Measurements from ENCODE around the gene TCHP. TPM values are rescaled to one million over a fixed set of nuclear protein-coding genes. Genes with fewer than 3 reads are reported as not detected.
A peak's percentile ranks its signal among the peaks of the same experiment; 100 is the strongest.

Gene TCHP
- polyA plus RNA-seq, 1 donor from 2014 or later, result 12.8 TPM

DNA sequence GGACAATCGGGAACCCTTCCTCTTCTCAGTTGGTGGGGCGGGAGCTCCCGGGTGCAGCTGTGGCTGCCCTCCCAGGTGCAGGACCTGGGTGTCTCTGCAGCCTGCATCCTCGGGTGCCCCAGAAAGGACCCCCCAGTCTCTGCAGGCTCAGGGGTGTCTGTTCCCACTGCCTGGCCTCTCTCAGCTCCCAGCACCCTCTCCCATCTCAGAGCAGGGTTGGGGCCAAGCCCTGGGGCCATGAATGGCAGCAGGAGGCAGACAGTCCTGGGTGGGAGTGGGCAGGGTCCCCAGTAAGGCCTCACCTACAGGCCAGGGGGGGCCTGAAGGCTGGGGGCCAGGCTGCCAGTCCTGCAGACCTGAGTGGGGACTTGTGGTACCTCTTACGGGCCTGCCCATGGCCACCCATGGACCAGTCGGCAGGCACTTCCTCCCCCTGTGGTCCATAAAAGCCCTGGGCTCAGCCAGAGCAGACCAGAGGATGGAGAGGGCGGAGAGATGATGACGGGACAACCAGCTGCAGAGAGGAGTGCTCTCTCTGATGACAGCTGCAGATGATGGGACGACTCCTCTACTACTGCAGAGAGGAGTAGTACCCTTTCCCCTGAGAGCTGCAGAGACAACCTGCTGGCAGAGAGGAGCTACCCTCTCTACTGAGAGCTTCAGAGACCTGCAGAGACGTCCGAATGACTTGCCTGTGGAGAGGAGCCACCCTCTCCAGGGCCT, 26.6 kb downstream of the TCHP start:
- no peak overlapping the region for H3K4me3 ChIP-seq (ENCODE audit: low read length)
- no peaks in the 10 kb centered on the region for H3K36me3 ChIP-seq (ENCODE audit: insufficient read depth, low read length)
- no peak overlapping the region for H2AFZ ChIP-seq (ENCODE audit: low read depth, low read length)
- TF ChIP-seq MXI1 (conservative IDR thresholded peaks at IDR 0.05; ENCODE audit: poor library complexity, severe bottlenecking) (no peak), REST (IDR thresholded peaks at IDR 0.05; ENCODE audit: borderline replicate concordance) (no peak), RAD21 (conservative IDR thresholded peaks at IDR 0.05) (no peak), EZH2 (IDR thresholded peaks at IDR 0.05; ENCODE audit: borderline replicate concordance, insufficient read depth, low read length, poor library complexity, severe bottlenecking) (no peak), SMC3 (conservative IDR thresholded peaks at IDR 0.05; ENCODE audit: poor library complexity) (no peak), TAF1 (IDR thresholded peaks at IDR 0.05; ENCODE audit: low read depth) (no peak), POLR2AphosphoS5 (IDR thresholded peaks at IDR 0.05) (no peak), EP300 (conservative IDR thresholded peaks at IDR 0.05; ENCODE audit: poor library complexity, severe bottlenecking) (no peak)
- TF ChIP-seq, protein P1, sequence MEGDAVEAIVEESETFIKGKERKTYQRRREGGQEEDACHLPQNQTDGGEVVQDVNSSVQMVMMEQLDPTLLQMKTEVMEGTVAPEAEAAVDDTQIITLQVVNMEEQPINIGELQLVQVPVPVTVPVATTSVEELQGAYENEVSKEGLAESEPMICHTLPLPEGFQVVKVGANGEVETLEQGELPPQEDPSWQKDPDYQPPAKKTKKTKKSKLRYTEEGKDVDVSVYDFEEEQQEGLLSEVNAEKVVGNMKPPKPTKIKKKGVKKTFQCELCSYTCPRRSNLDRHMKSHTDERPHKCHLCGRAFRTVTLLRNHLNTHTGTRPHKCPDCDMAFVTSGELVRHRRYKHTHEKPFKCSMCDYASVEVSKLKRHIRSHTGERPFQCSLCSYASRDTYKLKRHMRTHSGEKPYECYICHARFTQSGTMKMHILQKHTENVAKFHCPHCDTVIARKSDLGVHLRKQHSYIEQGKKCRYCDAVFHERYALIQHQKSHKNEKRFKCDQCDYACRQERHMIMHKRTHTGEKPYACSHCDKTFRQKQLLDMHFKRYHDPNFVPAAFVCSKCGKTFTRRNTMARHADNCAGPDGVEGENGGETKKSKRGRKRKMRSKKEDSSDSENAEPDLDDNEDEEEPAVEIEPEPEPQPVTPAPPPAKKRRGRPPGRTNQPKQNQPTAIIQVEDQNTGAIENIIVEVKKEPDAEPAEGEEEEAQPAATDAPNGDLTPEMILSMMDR (IDR thresholded peaks at IDR 0.05; ENCODE audit: poor library complexity, severe bottlenecking), result no peak
- no peak overlapping the region for H3K27ac ChIP-seq (ENCODE audit: low read length)
- no peaks in the 10 kb centered on the region for H3K79me2 ChIP-seq (replicated peaks; ENCODE audit: insufficient read depth, low read length)
- H3K9ac ChIP-seq (ENCODE audit: low read length), result no peak overlapping the region
- no peak overlapping the region for H3K4me2 ChIP-seq (ENCODE audit: low read length)
- H4K20me1 ChIP-seq (ENCODE audit: insufficient read depth), result no peaks in the 10 kb centered on the region
- no peaks in the 10 kb centered on the region for H3K27me3 ChIP-seq (ENCODE audit: insufficient read depth, low read depth, low read length)
- H3K9me2 ChIP-seq (ENCODE audit: insufficient read depth, low read length), result no peaks in the 10 kb centered on the region
- H3K9me3 ChIP-seq (ENCODE audit: low read length), result no peaks in the 10 kb centered on the region
- no peaks in the 10 kb centered on the region for H3F3A ChIP-seq (ENCODE audit: insufficient read depth, low read length, poor library complexity, severe bottlenecking)

GRCh38 chr12:109927622-109928021, 27.5 kb downstream of the TCHP start:
- Histone ChIP-seq H2AFZ (ENCODE audit: low read depth, low read length) (no peak overlapping the region), H3K4me2 (ENCODE audit: low read length) (no peak overlapping the region), H3K36me3 (ENCODE audit: insufficient read depth, low read length) (no peaks in the 10 kb centered on the region), H3F3A (ENCODE audit: insufficient read depth, low read length, poor library complexity, severe bottlenecking) (no peaks in the 10 kb centered on the region), H3K9me3 (ENCODE audit: low read length) (no peaks in the 10 kb centered on the region), H3K9ac (ENCODE audit: low read length) (no peak overlapping the region), H4K20me1 (ENCODE audit: insufficient read depth) (no peaks in the 10 kb centered on the region), H3K4me3 (ENCODE audit: low read length) (no peak overlapping the region), H3K27ac (ENCODE audit: low read length) (no peak overlapping the region), H3K79me2 (replicated peaks; ENCODE audit: insufficient read depth, low read length) (no peaks in the 10 kb centered on the region), H3K9me2 (ENCODE audit: insufficient read depth, low read length) (no peaks in the 10 kb centered on the region), H3K27me3 (ENCODE audit: insufficient read depth, low read depth, low read length) (no peaks in the 10 kb centered on the region)
- TF ChIP-seq RAD21 (conservative IDR thresholded peaks at IDR 0.05), result peak; percentile 32
- TF ChIP-seq EZH2 (IDR thresholded peaks at IDR 0.05; ENCODE audit: borderline replicate concordance, insufficient read depth, low read length, poor library complexity, severe bottlenecking), result no peak
- TF ChIP-seq, protein P1 (IDR thresholded peaks at IDR 0.05; ENCODE audit: poor library complexity, severe bottlenecking), result peak; percentile 45
- TF ChIP-seq SMC3 (conservative IDR thresholded peaks at IDR 0.05; ENCODE audit: poor library complexity), result peak; percentile 55
